Kidney tubule cell (primary cell): ENCODE results near the gene LIMK2.
"Not testable (repeated sequence)": the region's sequence is repeated elsewhere in the genome, so short reads cannot be mapped to it uniquely, and the experiment has no call there.

Experiments
- DNase-seq: peaks from one replicate; pipeline ENCODE4 v3.0.0-alpha.2; 2018; ENCODE audit warnings: low spot score

The LIMK2 gene

DNA sequence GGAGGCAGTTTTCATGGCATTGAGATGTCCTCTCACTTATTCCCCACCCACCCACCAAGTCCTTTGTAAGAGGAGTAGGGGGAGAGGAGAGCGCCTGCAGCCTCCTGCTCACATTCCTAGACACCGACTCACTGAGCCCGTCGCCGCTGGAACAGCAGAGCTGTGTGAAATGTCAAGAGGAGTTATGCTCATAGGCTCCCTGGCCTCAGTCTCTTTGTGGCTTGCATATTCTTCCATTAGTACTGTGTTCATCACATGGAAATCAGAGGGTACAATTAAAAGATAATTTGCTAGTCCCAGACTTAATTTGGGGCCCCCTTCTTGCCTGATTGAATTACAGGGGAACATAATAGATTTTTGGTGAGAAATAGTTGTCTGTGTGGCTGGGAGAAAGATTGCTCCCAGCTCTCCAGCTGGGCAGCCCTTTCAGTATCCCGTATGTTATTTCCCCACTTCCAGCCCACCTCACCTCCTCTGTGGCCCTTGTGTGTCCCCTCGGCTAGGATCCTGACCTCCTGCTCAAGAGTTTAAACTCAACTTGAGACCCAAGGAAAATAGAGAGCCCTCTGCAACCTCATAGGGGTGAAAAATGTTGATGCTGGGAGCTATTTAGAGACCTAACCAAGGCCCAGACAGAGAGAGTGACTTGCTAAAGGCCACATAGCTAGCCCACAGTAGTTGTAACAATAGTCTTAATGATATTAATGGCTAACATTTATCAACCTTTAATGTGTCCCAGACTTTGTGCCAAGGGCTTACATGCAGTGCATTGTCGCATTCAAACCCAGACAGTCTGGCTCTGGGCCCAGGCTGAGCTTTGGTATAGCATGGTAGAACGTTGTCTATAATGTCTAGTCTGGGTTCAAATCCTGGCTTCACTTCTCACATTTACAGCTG lies 32.2 kb downstream of the LIMK2 start:
- DNase-seq = peak; percentile 88

DNA sequence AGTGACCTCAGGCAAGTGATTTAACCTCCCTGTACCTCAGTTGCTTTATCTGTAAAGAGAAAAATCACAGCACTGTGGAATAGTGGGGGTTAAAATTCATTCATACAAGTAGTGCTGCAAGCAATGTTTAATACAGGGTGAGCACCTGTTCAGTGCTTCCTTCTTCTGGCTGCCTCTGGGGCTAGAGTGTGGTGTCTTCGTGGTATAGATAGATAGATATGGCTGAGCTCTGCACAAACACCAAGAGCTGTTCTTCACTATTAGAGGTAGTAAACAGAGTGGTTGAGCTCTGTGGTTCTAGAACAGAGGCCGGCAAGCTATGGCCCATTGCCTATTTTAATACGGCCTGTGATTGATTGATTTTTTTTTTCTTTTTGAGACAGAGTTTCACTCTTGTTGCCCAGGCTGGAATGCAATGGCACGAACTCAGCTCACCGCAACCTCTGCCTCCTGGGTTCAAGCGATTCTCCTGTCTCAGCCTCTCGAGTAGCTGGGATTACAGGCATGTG lies 32.9 kb downstream of the LIMK2 start:
- DNase-seq = no peak

DNA sequence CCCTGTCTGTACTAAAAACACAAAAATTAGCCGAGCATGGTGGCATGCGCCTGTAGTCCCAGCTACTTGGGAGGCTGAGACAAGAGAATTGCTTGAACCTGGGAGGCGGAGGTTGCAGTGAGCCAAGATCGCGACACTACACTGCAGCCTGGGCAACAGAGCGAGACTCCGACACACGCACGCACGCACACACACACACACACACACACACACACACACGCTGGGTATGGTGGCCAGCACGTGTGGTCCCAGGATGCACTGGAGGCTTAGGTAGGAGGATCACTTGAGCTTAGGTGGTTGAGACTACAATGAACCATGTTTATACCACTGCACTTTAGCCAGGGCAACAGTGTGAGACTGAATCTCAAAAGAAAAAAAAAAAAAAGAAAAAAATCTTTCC lies 33.9 kb downstream of the LIMK2 start:
- DNase-seq = not testable (repeated sequence)

DNA sequence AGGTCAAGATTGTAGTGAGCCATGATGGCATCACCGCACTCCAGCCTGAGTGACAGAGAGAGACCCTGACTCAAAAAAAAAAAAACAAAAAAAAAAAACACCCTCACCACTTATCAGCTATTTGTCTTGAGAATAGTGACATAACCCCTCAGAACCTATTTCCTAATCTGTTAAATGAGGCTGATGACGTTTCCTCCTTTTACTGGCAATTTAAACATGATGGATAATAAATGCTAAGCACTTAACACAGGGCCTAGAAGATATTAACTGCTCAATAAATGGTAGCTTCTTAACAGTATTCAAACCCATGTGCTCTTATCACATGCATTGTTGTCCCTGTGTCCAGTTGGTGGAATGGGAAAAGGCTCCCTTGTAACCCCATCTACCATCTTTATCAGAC lies 34.6 kb downstream of the LIMK2 start:
- DNase-seq = no peak

DNA sequence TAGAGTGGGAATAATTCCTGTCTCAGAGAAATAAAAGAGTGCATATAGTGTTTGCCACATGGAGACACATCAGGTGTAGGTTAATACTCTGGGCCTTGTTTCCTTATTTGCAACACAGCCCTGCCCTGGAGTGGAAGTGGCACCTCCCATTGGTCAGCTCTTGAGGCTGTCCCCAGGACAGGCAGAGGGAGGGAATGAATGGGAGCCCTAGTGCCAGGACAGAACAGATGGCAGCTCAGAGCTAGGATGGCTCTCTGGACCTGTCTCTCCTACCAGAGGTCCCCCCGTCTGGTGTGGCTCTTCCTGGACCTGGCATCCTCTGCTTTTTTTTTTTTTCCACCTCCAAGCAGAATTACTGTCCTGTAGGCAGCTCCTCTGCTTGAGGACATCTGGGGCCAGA lies 35.6 kb downstream of the LIMK2 start:
- no peak for DNase-seq

DNA sequence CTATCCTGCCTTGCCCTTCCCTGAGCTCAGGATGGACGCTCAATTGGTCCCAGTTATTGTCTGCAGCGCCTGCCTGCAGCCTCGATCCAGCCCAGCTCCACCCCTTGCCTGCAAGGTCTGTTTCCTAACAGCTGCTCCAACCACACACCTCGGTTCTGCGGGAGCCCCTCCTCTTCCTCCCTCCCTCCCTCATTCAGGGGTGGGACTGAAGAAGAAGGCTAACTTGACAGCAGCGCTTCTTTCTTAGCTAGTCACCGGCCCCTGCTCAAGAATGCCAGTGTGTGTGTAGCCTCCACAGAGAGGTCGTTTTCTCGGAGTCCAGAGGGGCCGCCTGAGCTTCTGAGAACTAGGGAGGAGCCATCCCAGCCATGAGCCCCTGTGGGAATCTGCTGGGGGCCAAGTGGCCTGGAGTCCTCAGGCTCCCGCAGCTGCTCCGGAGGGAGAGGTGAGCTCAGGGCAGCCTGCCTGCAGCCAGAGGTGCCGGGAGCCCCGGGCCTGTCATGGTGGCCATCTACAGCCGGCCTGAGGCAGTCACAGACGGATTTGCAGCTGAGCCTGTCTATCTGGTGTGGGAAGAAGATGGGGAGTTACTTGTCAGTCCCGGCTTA lies 36.1 kb downstream of the LIMK2 start:
- DNase-seq = peak; percentile 92

DNA sequence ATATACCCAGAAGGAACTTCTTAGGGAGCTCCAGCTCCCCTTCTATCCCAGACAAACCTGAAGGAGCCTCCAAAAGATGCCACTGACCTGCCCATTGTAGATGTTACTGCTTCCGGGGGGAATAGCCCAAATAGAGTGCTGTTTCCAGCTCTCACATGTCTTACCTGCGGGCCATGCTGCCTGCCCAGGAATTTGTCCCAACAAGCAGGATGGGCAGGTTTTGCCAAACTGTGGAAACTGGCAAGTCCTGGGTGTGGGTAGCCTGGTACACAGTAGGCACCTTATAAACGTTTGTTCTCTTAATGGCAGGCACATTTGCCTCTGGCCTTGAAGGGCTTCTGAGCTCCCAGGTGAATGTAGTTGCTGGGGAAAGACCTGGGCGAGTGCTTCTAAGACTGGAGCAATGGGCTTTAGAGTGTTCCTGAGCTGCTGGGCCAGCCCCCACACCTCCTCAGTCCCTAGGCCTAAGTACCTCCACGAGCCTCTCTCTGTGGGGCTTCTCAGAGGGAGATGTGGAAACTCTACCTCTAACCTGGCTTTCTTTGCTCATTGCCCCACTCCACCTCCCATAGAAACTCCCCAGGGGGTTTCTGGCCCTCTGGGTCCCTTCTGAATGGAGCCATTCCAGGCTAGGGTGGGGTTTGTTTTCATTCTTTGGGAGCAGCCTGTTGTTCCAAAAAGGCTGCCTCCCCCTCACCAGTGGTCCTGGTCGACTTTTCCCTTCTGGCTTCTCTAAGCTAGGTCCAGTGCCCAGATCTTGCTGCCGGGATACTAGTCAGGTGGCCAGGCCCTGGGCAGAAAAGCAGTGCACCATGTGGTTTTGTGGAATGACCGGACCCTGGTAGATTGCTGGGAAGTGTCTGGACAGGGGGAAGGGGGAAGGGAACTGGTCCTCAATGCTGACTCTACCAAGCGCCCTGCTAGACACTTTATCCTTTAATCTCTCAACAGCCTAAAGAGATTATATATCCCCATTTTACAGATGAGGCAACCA lies 37.2 kb downstream of the LIMK2 start:
- no peak for DNase-seq

DNA sequence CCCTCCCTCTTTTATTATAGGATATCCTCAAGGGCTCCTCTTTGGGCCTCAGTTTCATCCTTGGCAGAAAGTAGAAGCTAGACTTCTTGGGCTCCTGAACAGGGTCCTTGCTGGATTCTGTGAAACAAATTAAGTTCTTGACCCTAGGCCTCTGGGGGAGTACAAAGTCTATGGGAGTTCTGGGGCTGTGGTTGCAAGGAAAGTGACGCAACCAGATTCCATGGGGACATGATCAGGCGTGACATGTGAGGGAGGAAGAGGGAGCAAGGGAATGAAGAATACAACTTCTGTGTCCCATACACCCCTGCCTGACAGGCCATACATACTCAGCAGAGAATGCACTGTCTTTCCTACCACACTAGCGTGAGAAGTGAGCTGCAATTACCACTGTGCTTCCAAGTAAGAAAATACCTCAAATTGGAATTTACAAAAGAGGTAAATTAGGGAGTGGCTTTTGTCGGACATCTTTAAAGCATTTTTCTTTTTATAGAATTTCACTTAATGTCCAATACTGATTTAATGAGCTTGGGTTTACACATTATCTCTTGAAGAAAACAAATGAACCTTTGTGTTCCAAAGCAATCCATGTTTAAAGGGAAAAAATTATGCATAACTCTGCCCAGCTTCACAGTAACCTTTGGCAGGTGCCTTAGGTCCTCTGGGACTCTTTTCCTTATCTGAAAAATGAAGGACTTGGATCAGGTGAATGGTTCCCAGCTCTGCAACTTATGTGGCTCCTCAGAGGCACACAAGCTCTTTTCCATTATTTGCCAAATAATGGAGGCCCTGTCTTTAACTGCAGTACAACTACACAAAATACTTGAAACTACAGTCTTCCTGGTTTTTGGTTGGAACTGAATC lies 38.9 kb downstream of the LIMK2 start:
- peak; percentile 33 for DNase-seq

DNA sequence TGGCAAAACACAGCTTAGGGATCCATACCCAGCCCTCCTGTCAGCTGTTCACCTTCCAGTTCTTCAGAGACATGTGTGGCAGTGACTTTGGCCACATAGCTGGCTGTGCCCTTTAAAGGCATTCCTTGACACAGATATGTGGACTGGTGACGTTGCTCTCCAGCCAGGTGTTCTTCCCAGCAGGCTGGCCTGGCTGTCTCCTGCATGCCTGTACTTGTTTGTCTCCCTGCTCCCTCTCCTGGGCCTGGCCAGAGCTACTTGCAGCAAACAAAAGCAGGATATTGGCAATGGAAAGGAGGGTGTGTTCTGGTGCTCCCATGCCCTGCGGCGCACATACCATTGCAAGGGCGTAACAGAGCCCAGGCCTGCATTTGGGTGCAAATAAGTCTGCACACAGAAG lies 41.9 kb downstream of the LIMK2 start:
- peak; percentile 58 for DNase-seq

DNA sequence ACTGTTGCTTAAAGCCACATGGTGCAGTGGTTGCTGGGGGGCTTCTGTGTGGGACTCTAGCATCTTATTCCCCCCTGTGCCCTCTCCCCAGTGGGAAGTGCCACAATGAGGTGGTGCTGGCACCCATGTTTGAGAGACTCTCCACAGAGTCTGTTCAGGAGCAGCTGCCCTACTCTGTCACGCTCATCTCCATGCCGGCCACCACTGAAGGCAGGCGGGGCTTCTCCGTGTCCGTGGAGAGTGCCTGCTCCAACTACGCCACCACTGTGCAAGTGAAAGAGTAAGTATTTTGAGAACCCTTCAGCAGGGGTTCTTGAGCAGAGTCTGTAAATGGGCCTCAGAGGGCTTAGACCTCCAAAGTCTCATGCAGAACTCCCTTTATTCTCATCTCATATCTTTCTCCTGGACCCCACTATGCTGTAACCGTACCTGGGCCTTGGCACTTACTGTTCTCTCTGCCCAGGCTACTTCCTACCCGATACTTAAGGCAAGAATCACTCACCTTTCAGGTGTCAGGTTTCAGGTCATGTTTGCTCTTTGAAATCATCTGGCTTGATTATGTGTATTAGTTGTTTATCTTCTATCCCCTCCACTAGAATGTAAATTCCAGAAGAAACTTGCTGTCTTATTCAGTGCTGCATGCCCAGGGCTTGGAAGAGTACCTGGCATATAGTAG lies 47.8 kb downstream of the LIMK2 start:
- DNase-seq = no peak

DNA sequence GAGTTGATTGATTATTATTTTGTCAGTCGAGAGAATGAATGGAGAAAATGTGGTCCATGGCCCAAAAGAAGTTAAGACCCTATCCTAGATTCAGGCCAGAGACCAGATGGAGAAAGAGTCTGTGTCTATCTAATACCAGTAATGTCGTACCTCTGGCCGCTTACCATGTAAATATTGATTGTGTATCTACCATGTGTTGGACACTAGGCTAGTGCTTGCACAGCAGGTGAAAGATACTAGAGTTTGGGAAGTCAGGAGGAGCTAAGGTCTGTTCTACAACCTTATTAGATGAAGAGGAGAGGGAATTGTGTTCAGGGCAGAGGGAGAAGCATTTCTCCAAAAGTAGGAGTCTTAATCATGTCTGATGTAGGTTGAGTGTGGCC lies 48.4 kb downstream of the LIMK2 start:
- DNase-seq = no peak

DNA sequence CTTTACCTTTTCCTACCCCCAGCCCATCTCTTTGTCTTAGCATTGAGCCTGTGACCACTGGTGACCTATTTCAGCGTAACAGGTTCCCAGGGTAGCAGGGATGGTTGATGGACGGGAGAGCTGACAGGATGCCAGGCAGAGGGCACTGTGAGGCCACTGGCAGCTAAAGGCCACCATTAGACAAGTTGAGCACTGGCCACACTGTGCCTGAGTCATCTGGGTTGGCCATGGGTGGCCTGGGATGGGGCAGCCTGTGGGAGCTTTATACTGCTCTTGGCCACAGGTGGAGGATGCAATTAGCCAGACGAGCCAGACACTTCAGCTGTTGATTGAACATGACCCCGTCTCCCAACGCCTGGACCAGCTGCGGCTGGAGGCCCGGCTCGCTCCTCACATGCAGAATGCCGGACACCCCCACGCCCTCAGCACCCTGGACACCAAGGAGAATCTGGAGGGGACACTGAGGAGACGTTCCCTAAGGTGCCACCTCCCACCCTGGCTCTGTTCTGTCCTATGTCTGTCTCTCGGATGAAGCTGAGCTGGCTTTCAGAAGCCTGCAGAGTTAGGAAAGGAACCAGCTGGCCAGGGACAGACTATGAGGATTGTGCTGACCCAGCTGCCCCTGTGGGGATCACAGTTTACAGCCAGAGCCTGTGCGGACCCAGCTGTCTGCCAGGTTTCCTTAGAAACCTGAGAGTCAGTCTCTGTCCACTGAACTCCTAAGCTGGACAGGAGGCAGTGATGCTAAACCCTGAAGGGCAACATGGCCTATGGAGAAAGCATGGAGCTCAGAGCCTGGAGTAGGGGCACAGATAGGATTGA lies 50.4 kb downstream of the LIMK2 start:
- DNase-seq = no peak

DNA sequence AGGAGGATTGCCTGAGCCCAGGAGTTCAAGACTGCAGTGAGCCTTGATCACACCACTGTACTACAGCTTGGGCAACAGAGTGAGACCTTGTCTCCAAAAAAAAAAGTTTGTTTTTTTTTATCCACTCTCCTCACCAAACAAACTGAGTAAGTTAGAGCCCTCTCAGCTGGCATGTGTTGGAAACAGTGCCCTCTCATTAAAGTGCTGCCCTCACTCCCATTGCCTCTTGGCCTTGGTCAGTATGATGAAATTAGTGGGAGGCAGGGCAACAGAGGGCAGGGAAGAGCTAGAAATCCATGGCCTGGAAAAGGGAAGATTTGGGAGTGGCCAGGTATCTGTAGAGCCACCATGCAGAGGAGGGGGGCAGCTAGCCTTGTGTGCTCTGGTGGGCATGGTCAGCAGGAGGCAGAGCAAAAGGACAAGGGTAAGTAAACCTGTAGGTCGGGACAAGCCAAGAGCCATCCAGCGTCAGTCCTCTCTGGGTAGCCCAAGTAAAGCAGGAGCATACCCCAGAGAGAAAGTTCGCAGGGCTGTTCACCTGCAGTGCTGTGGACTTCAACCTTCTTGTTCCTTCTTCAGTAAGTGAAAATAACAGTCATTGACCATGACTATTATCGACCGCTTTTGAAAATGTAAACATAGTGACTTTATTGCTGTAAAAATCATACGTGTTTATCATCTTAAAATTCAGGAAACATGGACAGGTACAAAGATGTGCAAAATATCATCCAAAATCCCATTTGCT lies 52.0 kb downstream of the LIMK2 start:
- no peak for DNase-seq

DNA sequence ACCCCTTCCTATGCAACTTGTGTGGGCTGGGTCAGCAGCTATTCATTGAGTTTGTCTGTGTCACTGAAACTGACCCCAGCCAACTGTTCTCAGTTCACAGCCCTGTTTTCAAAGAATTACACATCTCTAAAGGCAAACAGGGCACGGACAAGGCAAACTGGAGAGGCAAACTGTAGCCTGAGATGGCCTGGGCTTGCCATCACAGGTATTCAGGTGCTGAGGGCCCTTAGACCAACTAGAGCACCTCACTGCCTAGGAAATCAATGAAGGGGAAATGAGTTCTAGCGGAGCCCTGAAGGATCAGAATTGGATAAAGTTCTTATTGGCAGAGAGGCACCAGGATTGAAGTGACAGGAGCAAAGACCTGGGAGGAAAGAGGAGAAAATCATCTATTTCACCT lies 56.2 kb downstream of the LIMK2 start:
- DNase-seq = no peak

DNA sequence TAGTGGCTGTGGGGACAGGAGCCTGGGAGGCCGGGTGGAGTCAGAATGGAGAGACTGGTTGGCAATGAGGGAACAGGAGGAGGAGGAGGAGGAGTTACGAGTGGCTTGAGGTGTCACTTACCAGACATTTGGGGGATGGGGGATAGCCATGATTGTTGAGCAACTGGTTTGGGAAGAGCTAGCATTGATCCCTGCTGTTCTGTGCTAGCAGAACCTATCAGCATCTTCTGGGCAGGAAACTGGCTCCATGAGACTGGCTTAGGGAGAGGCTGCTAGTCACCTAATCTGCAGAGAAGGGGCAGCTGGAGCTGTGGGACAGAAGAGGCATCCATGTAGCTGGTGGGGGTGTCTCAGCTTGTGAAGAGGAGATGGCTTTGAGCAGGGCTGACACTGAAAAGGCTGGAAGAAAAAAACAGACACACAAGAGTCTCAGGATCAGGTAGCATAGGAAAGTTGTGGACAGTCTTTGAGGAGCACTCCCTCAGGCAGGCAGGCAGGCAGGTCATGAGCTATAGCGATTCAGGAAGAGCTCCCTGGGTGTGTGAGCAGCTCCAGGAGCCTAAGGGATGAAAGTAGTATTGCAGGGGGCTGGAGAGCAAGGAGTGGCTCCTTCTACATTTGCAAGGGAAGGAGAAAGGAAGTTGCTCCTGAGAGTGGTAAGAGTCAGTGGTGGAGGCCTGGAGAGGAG lies 57.9 kb downstream of the LIMK2 start:
- DNase-seq = peak; percentile 33

DNA sequence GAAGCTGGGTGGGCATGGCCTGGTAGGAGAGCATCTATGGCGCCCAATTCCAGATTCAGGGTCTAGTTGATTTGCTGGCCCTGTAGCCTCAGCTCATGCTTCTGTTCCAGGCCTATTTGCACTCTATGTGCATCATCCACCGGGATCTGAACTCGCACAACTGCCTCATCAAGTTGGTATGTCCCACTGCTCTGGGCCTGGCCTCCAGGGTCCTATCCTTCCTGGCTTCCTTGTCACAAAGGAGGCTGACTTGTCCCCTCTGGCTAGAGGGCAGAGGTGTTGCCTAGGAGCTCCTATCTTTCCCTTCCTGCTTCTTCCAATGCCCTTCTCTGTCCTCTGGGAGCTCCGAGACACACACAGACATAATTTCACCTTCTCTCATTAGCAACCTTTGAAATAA lies 58.9 kb downstream of the LIMK2 start:
- peak; percentile 75 for DNase-seq

DNA sequence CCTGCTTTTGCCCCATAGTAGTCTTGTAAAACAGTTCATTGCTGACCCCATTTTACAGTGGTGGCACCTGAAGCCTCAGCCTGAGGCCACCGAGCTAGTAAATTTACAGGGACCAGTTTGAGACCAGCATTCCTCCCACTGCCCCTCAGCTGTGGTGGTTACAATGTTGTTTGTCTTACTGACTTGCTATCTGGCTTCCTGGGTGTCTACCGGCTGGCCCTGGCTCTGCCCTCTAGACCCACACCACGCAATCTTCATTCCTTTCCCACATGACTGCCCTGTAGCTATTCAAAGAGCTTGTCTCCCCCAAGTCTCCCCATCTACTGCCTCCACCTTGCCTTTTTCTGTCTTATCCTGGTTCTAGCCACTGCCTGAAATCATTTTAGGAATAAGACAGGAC lies 59.4 kb downstream of the LIMK2 start:
- peak; percentile 93 for DNase-seq
